ENCODE data around the gene COL25A1. TPM values are rescaled to one million over a fixed set of nuclear protein-coding genes. Genes with fewer than 3 reads are reported as not detected.

COL25A1 gene
- total RNA-seq, 2 donors from 2014 or later, result 4.0 to 6.2 TPM

DNA sequence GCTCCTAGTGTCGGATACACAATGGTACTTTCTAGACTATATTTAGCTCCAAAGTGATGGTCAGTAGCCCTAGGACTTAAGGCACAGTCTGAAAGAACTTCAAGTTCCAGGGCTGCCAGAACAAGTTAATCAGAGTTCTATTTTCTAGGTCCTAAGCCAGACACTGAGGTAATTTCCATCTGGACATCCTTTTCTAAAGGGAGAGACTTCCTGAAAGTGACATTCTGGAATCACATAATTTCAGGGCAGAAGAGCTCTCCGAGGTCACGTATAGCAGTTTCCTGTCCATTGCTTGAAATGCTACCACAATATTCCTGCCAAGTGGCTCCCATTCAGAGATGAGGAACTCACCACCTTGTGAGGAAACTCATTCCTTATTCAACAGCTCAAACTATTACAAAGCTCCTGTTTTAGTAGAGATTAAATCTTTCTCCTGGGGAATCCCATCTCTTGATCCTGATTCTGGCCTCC, 117.9 kb downstream of the COL25A1 start:
- no peak for DNase-seq
- Mint-ChIP-seq H3K27me3 (ENCODE audit: insufficient read depth) (no peaks in the 10 kb centered on the region), H3K36me3 (ENCODE audit: low read depth) (no peaks in the 10 kb centered on the region), H3K4me3 (no peak overlapping the region), H3K9me3 (peaks cover 1% of the 10 kb centered on the region), H3K4me1 (peaks cover 16% of the 10 kb centered on the region), H3K27ac (no peak overlapping the region)
- no peaks in the 10 kb centered on the region for H3K27me3 ChIP-seq (ENCODE audit: control insufficient read depth, insufficient read depth, low read length, poor library complexity, severe bottlenecking)
- TF ChIP-seq, protein P1, sequence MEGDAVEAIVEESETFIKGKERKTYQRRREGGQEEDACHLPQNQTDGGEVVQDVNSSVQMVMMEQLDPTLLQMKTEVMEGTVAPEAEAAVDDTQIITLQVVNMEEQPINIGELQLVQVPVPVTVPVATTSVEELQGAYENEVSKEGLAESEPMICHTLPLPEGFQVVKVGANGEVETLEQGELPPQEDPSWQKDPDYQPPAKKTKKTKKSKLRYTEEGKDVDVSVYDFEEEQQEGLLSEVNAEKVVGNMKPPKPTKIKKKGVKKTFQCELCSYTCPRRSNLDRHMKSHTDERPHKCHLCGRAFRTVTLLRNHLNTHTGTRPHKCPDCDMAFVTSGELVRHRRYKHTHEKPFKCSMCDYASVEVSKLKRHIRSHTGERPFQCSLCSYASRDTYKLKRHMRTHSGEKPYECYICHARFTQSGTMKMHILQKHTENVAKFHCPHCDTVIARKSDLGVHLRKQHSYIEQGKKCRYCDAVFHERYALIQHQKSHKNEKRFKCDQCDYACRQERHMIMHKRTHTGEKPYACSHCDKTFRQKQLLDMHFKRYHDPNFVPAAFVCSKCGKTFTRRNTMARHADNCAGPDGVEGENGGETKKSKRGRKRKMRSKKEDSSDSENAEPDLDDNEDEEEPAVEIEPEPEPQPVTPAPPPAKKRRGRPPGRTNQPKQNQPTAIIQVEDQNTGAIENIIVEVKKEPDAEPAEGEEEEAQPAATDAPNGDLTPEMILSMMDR (conservative IDR thresholded peaks at IDR 0.05), result no peak
- H3K36me3 ChIP-seq (ENCODE audit: control insufficient read depth, insufficient read depth, low read length), result no peaks in the 10 kb centered on the region
- no peak overlapping the region for H3K9ac ChIP-seq (ENCODE audit: extremely low read depth, low read length, poor library complexity, severe bottlenecking)
- H3K9me3 ChIP-seq (ENCODE audit: control insufficient read depth, low read length), result no peaks in the 10 kb centered on the region
- WGBS, 2 experiments (ENCODE audit: insufficient coverage in 1 of 2, insufficient read length in 1 of 2), result 91 to 92% methylated on average over 3 of the region's 3 CpGs
- H3K27ac ChIP-seq (ENCODE audit: low read depth, low read length), result no peak overlapping the region
- H3K4me1 ChIP-seq (ENCODE audit: control insufficient read depth, insufficient read depth, low read length), result peaks cover 8% of the 10 kb centered on the region
- no peak overlapping the region for H3K4me3 ChIP-seq (ENCODE audit: low read length)

DNA sequence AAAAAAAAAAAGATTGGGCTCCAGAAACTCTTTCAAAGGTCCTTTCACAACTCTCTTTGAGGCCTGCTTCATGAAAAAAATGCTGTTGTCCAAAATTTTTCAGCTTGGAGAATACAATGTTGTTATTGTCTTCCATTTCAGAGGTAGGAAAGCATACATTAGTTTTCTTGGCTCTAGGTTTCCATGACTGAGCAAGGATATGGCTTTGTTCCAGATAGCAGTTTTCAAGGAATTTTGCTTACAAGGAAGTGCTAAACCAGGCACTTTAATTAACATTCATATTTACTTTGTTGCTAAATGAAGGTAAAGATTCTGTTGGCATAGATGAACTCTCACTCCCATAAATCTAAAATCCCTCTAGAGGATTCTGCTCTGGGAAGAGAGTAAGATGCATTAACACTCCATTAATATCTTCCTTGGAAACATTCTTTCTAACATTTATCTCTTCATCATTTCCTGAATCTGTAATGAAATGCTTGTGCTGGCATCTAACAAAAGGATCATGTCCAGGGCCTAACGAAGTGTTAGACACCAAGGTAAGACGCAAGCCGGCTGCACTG, 118.4 kb downstream of the COL25A1 start:
- DNase-seq, result no peak
- Histone ChIP-seq H3K4me1 (ENCODE audit: control insufficient read depth, insufficient read depth, low read length) (peaks cover 8% of the 10 kb centered on the region), H3K4me3 (ENCODE audit: low read length) (no peak overlapping the region), H3K36me3 (ENCODE audit: control insufficient read depth, insufficient read depth, low read length) (no peaks in the 10 kb centered on the region), H3K27me3 (ENCODE audit: control insufficient read depth, insufficient read depth, low read length, poor library complexity, severe bottlenecking) (no peaks in the 10 kb centered on the region), H3K9me3 (ENCODE audit: control insufficient read depth, low read length) (no peaks in the 10 kb centered on the region), H3K9ac (ENCODE audit: extremely low read depth, low read length, poor library complexity, severe bottlenecking) (no peak overlapping the region), H3K27ac (ENCODE audit: low read depth, low read length) (no peak overlapping the region)
- 85 to 96% methylated on average over 3 of the region's 3 CpGs for WGBS, 2 experiments (ENCODE audit: insufficient coverage in 1 of 2, insufficient read length in 1 of 2)
- no peak overlapping the region for H3K4me3 Mint-ChIP-seq
- H3K27ac Mint-ChIP-seq, result no peak overlapping the region
- peaks cover 1% of the 10 kb centered on the region for H3K9me3 Mint-ChIP-seq
- peaks cover 16% of the 10 kb centered on the region for H3K4me1 Mint-ChIP-seq
- H3K27me3 Mint-ChIP-seq (ENCODE audit: insufficient read depth), result no peaks in the 10 kb centered on the region
- no peaks in the 10 kb centered on the region for H3K36me3 Mint-ChIP-seq (ENCODE audit: low read depth)
- TF ChIP-seq, protein P1 (conservative IDR thresholded peaks at IDR 0.05), result no peak

DNA sequence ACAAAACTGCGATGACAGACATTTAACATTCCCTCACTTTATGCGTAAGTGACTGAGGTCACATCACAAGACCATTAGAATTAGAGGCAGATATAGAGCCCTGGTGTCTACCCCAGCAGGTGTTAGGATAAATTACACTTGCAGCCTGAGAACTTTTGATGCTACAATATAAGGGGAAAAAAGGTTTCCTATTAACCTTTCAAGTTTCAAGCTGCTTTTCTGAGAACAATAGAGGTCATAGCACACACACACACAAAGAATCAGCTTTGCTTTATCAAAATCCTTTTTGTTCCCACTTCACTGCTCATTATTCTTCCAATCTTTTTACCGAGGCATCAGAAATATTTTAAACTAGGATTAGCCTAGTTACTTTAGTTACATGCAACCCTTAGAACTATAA, 119.8 kb downstream of the COL25A1 start:
- no peaks in the 10 kb centered on the region for H3K27me3 Mint-ChIP-seq (ENCODE audit: insufficient read depth)
- H3K4me1 Mint-ChIP-seq, result peaks cover 13% of the 10 kb centered on the region
- DNase-seq, result no peak
- no peak overlapping the region for H3K27ac Mint-ChIP-seq
- Histone ChIP-seq H3K9ac (ENCODE audit: extremely low read depth, low read length, poor library complexity, severe bottlenecking) (no peak overlapping the region), H3K27ac (ENCODE audit: low read depth, low read length) (no peak overlapping the region), H3K9me3 (ENCODE audit: control insufficient read depth, low read length) (no peaks in the 10 kb centered on the region), H3K27me3 (ENCODE audit: control insufficient read depth, insufficient read depth, low read length, poor library complexity, severe bottlenecking) (no peaks in the 10 kb centered on the region), H3K36me3 (ENCODE audit: control insufficient read depth, insufficient read depth, low read length) (no peaks in the 10 kb centered on the region), H3K4me3 (ENCODE audit: low read length) (no peak overlapping the region), H3K4me1 (ENCODE audit: control insufficient read depth, insufficient read depth, low read length) (peaks cover 8% of the 10 kb centered on the region)
- no peaks in the 10 kb centered on the region for H3K36me3 Mint-ChIP-seq (ENCODE audit: low read depth)
- H3K4me3 Mint-ChIP-seq, result no peak overlapping the region
- 76 to 100% methylated on average over 1 to 3 of the region's 3 CpGs for WGBS, 2 experiments (ENCODE audit: insufficient coverage in 1 of 2, insufficient read length in 1 of 2)
- TF ChIP-seq, protein P1 (conservative IDR thresholded peaks at IDR 0.05), result no peak
- peaks cover 1% of the 10 kb centered on the region for H3K9me3 Mint-ChIP-seq

All from endodermal cell (in vitro differentiated cells).